Heart left ventricle (tissue), 16 donors: ENCODE results near the gene GUCA1A. TPM values are rescaled to one million over a fixed set of nuclear protein-coding genes. Genes with fewer than 3 reads are reported as not detected.
"Not testable (repeated sequence)": the region's sequence is repeated elsewhere in the genome, so short reads cannot be mapped to it uniquely, and the experiment has no call there.

Experiments
- ATAC-seq, 4 donors: fragments of 200-7000 bp; cut with Tn5 transposase; one replicate each; pipeline ENCODE4 v1.9.1; 2020 to 2022; ENCODE audit warnings: moderate library complexity in 4 of 4, mild to moderate bottlenecking in 3 of 4, moderate number of reproducible peaks in 1 of 4
- DNase-seq, 5 donors: peaks; one replicate each; pipeline ENCODE4 v3.0.0-alpha.2; 2020
- H3K27ac ChIP-seq, 12 donors: fragments of 200-600 bp; sonication (generic) in 4 of 12; one replicate each; pipeline versions ENCODE4 v1.5.0 to v1.8.0; 2016 to 2022; ENCODE audit warnings: mild to moderate bottlenecking in 2 of 12
- H3K27me3 ChIP-seq, 9 donors: fragments of 200-600 bp; sonication (generic) in 2 of 9; one replicate each; pipeline versions ENCODE4 v1.5.1 to v1.8.0; 2016 to 2022; ENCODE audit warnings: mild to moderate bottlenecking in 3 of 9
- H3K36me3 ChIP-seq, 9 donors: fragments of 200-600 bp; sonication (generic) in 2 of 9; one replicate each; pipeline versions ENCODE4 v1.5.0 to v1.8.0; 2018 to 2022; ENCODE audit warnings: mild to moderate bottlenecking in 2 of 9
- H3K4me1 ChIP-seq, 12 donors: fragments of 200-600 bp; sonication (generic) in 4 of 12; one replicate each; pipeline versions ENCODE4 v1.5.0 to v1.8.0; 2016 to 2022; ENCODE audit warnings: mild to moderate bottlenecking in 3 of 12
- H3K4me3 ChIP-seq, 12 donors: fragments of 200-600 bp; sonication (generic) in 4 of 12; one replicate each; pipeline versions ENCODE4 v1.5.0 to v1.8.0; 2017 to 2022; ENCODE audit warnings: mild to moderate bottlenecking in 9 of 12, moderate library complexity in 4 of 12
- H3K9me3 ChIP-seq, 12 donors: fragments of 200-600 bp; sonication (generic) in 4 of 12; one replicate each; pipeline versions ENCODE4 v1.5.0 to v1.8.0; 2016 to 2022; ENCODE audit warnings: mild to moderate bottlenecking in 1 of 12
- POLR2A ChIP-seq, 2 donors: fragments of 450-650 bp; IDR thresholded peaks; one replicate each; pipeline ENCODE4 v1.6.1; 2017; ENCODE audit warnings: antibody characterized with exemption in 2 of 2, mild to moderate bottlenecking in 2 of 2, moderate library complexity in 2 of 2
- WGBS, 4 donors: extraction: QIAGEN DNeasy Blood & Tissue Kit in 2 of 4; methylation state at CpG; one replicate each; pipeline versions ENCODE4 v1.1.5 to v1.1.7; 2013 to 2018; 5-methylcytosine and 5-hydroxymethylcytosine counted together
- intact Hi-C, 10 donors: fragments of 100-400 bp; cut with DNase I; formaldehyde crosslinking; loops; one replicate each; pipeline versions ENCODE4 v1.11.1 to v1.14.2; 2022
- polyA plus RNA-seq, 2 donors: library from polyadenylated mRNA; stranded (reverse); fragments of 200-250 nt; gene quantifications; one replicate each; pipeline ENCODE4 v1.2.3, GENCODE V29; 2013
- total RNA-seq, 9 donors: library from RNA; depleted of rRNA in 2 of 9; stranded (reverse); fragments of >200 nt in 2 of 9; fragmentation: NEBNext Ultra II Directional in 3 of 9; extraction: Animal tissue kit (Norgen Biotek cat#: 25700) in 3 of 9; gene quantifications; one replicate each; pipeline versions ENCODE4 v1.1.0 to v1.2.4, GENCODE V29; 2016 to 2023
- TF ChIP-seq, protein P1 (sequence below), 12 donors: fragments of 200-600 bp; sonication (generic) in 4 of 12; IDR thresholded peaks; one replicate each; pipeline versions ENCODE4 v1.5.0 to v1.8.0; 2018 to 2022; ENCODE audit warnings: antibody characterized with exemption in 12 of 12, mild to moderate bottlenecking in 5 of 12
- donor health status: ischemic (EF 13 %, LVEDD 7.1; RV severe dilation, severe dysfunction).
- donor health status: healthy with polysubstance abuse.
- donor health status: DM: no; HTN: yes; CAD: no.
- donor health status: DM: no; HTN: no; CAD: no.
- donor health status: ischemic (EF 25% LVEDD 6.9; RV normal size, moderate dysfunction).
- donor health status: ischemic (EF 25% LVEDD 5.7; RV mildly dilated, moderate dysfunction).
- donor health status: healthy.
- donor health status: DM: yes; HTN: yes; CAD: no.
- donor health status: ischemic (EF 35%, LVEDD 5.7; RV mildly dilated, moderate dysfunction).
- donor health status: nonischemic (EF 11% LVEDD 7.7; RV severe dilation, severe dysfunction).
- donor health status: DM: yes; HTN: yes; CAD: no.
- donor health status: PGD.
- donor health status: ischemic (EF 29% LVEDD 5.4; RV normal size, mild dysfunction).
- donor health status: nonischemic (EF 23%, LVEDD 6.1; RV moderate dilation, normal function).

Gene GUCA1A
- total and polyA plus RNA-seq, 11 donors = 0.13 to 0.28 (median 0.19) TPM; not detected in 8

DNA sequence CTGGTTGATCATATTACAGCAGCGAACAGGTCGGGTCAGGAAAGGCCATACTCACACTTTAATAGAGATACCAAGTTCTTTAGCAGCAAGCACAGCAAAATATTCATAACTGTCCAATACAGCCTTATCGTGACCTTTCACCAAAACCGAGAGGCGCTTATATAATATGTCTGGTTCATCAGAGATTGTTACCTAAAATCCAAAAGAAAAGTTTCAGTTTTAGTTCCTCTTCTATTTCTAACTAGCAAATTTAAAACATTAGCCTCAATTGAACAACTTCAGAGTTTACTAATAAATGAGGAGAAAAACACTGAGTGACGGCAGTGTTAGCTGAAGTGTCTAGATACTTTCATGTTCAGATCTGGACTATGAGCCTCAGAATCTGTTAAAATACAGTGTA, 38.6 kb downstream of the GUCA1A start:
- Histone ChIP-seq H3K27me3 (no peaks in the 10 kb centered on the region), H3K27ac (no peak overlapping the region), H3K36me3 (peaks cover 7 to 79% (median 71%) of the 10 kb centered on the region in 9 donors), H3K4me3 (no peak overlapping the region), H3K9me3 (no peaks in the 10 kb centered on the region), H3K4me1 (peaks cover 0 to 24% (median 8%) of the 10 kb centered on the region in 12 donors)
- WGBS, 4 donors = 90 to 96% (median 94%) methylated on average over 6 of the region's 6 CpGs
- no peak for TF ChIP-seq POLR2A (IDR thresholded peaks at IDR 0.05)
- TF ChIP-seq, protein P1, sequence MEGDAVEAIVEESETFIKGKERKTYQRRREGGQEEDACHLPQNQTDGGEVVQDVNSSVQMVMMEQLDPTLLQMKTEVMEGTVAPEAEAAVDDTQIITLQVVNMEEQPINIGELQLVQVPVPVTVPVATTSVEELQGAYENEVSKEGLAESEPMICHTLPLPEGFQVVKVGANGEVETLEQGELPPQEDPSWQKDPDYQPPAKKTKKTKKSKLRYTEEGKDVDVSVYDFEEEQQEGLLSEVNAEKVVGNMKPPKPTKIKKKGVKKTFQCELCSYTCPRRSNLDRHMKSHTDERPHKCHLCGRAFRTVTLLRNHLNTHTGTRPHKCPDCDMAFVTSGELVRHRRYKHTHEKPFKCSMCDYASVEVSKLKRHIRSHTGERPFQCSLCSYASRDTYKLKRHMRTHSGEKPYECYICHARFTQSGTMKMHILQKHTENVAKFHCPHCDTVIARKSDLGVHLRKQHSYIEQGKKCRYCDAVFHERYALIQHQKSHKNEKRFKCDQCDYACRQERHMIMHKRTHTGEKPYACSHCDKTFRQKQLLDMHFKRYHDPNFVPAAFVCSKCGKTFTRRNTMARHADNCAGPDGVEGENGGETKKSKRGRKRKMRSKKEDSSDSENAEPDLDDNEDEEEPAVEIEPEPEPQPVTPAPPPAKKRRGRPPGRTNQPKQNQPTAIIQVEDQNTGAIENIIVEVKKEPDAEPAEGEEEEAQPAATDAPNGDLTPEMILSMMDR (IDR thresholded peaks at IDR 0.05) = no peak
- ATAC-seq (no peak), DNase-seq (no peak)
- intact Hi-C loops = loop anchor here in 6 of 10 donors (5.0 to 10.0 kb wide), 7 partner anchors 134 to 427 kb away; partner anchors contain the start of genes BYSL (in 2 of the 6), MED20 (in 2 of the 6), TRERF1 (in 2 of the 6) and PRICKLE4 (in 1 of the 6)

DNA sequence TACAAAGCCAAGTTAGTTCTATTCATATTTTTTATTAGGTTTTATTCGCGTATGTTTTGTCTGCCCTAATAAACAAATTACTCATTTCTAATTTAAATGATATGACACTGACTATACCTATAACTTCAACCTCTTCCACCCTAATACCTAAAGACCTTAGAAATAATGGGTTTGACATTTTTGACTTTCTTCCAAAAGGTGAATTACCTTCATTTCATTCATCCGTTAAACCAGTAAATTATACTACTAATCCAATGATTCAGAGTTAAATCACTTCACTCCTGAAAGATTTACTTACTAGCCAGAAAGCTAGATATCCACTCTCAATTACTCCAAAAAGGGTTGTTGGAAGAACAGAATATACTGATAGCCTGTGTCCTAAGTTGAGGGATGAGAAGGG, 39.3 kb downstream of the GUCA1A start:
- ATAC-seq (no peak), DNase-seq (no peak)
- Histone ChIP-seq H3K4me1 (peaks cover 0 to 30% (median 12%) of the 10 kb centered on the region in 12 donors), H3K27me3 (no peaks in the 10 kb centered on the region), H3K9me3 (no peaks in the 10 kb centered on the region), H3K27ac (no peak overlapping the region), H3K4me3 (no peak overlapping the region), H3K36me3 (peaks cover 7 to 72% (median 64%) of the 10 kb centered on the region in 9 donors)
- WGBS, 4 donors = 63 to 96% (median 79%) methylated on average over 3 of the region's 3 CpGs
- no peak for TF ChIP-seq POLR2A (IDR thresholded peaks at IDR 0.05)
- TF ChIP-seq, protein P1 (IDR thresholded peaks at IDR 0.05) = no peak
- intact Hi-C loops = loop anchor here in 6 of 10 donors (5.0 to 10.0 kb wide), 7 partner anchors 135 to 428 kb away; partner anchors contain the start of genes BYSL (in 2 of the 6), MED20 (in 2 of the 6), TRERF1 (in 2 of the 6) and PRICKLE4 (in 1 of the 6)

DNA sequence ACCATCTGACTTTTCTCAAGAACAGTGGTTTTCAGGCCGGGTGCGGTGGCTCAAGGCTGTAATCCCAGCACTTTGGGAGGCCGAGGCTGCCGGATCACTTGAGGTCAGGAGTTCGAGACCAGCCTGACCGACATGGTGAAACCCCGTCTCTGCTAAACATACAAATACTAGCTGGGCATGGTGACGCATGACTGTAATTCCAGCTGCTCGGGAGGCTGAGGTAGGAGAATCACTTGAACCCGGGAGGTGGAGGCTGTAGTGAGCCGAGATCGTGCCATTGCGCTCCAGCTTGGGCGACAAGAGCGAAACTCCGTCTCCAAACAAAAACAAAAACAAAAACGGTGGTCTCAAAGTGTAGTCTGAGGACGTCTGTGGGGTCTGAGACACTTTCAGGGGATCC, 43.3 kb downstream of the GUCA1A start:
- ATAC-seq, H3K9me3 ChIP-seq, DNase-seq, H3K27me3 ChIP-seq: not testable (repeated sequence)
- H3K36me3 ChIP-seq = peaks cover 0 to 34% (median 27%) of the 10 kb centered on the region in 9 donors
- peak overlapping the region in 9 of 12 donors; percentile 65 to 90 (median 83) for H3K4me3 ChIP-seq
- WGBS, 4 donors = 84 to 88% (median 86%) methylated on average over 16 to 18 of the region's 18 CpGs
- intact Hi-C loops = loop anchor here in 6 of 10 donors (5.0 to 10.0 kb wide), 11 partner anchors 139 to 439 kb away; partner anchors contain the start of genes BYSL (in 3 of the 6), MED20 (in 3 of the 6), PRICKLE4 (in 2 of the 6) and TOMM6 (in 2 of the 6)
- peak overlapping the region in 1 of 12 donors; percentile 59 for H3K27ac ChIP-seq
- peaks cover 0 to 23% (median 12%) of the 10 kb centered on the region in 12 donors for H3K4me1 ChIP-seq

DNA sequence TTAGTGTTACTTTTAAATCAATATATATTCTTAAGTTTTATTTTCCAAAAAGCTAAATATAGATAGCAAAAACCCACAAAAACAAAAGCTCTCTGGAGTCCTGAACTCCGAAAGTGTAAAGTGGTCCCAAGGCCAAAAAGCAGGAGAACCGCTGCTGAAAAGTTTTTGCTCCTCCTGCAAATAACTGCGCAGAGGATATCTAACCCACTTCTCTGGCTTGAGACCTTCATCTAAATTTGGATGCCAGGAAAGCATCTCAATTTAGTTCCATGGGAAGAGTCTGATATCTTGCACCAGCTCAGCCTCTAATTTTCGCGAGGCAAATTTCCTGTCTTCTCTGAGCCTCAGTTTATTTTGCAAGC, 44.0 kb downstream of the GUCA1A start:
- Histone ChIP-seq H3K4me1 (peaks cover 0 to 23% (median 12%) of the 10 kb centered on the region in 12 donors), H3K4me3 (peak overlapping the region; percentile 49 to 90 (median 80)), H3K9me3 (no peaks in the 10 kb centered on the region), H3K27ac (peak overlapping the region; percentile 53 to 87 (median 80)), H3K27me3 (no peaks in the 10 kb centered on the region), H3K36me3 (peaks cover 0 to 28% (median 20%) of the 10 kb centered on the region in 9 donors)
- 1 to 2% (median 1%) methylated on average over 5 of the region's 5 CpGs for whole genome bisulfite sequencing, 4 donors
- ATAC-seq (peak in 2 of 4 donors; percentile 5 to 33), DNase-seq (no peak)
- intact Hi-C loops = loop anchor here in 6 of 10 donors (5.0 to 10.0 kb wide), 11 partner anchors 140 to 440 kb away; partner anchors contain the start of genes BYSL (in 3 of the 6), MED20 (in 3 of the 6), PRICKLE4 (in 2 of the 6) and TOMM6 (in 2 of the 6)
- TF ChIP-seq POLR2A (IDR thresholded peaks at IDR 0.05) = no peak
- TF ChIP-seq, protein P1 (IDR thresholded peaks at IDR 0.05) = no peak
